ENCODE results near the gene PVR.

- TF ChIP-seq, protein P1, sequence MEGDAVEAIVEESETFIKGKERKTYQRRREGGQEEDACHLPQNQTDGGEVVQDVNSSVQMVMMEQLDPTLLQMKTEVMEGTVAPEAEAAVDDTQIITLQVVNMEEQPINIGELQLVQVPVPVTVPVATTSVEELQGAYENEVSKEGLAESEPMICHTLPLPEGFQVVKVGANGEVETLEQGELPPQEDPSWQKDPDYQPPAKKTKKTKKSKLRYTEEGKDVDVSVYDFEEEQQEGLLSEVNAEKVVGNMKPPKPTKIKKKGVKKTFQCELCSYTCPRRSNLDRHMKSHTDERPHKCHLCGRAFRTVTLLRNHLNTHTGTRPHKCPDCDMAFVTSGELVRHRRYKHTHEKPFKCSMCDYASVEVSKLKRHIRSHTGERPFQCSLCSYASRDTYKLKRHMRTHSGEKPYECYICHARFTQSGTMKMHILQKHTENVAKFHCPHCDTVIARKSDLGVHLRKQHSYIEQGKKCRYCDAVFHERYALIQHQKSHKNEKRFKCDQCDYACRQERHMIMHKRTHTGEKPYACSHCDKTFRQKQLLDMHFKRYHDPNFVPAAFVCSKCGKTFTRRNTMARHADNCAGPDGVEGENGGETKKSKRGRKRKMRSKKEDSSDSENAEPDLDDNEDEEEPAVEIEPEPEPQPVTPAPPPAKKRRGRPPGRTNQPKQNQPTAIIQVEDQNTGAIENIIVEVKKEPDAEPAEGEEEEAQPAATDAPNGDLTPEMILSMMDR (conservative IDR thresholded peaks at IDR 0.05) = no peak
- no peak for TF ChIP-seq ZFX (IDR thresholded peaks at IDR 0.05)
Measured at GRCh38 chr19:44620667-44621066, 23.0 kb upstream of the PVR start.

Data from C4-2B (cell line).